Keratinocyte (primary cell): ENCODE data around the gene BAZ1B. TPM values are rescaled to one million over a fixed set of nuclear protein-coding genes. Genes with fewer than 3 reads are reported as not detected.
A peak's percentile ranks its signal among the peaks of the same experiment; 100 is the strongest.
"Not testable (repeated sequence)": the region's sequence is repeated elsewhere in the genome, so short reads cannot be mapped to it uniquely, and the experiment has no call there.

ENCODE experiments used
- DNase-seq: peaks from one replicate; pipeline ENCODE4 v3.0.0-alpha.2; 2011; ENCODE audit warnings: low read depth, missing footprints, low spot score
- FAIRE-seq: peaks from 2 replicates; lab custom pipeline; 2011; peaks lifted over from hg19 to GRCh38; lab: Jason Lieb, UNC
- H2AFZ ChIP-seq: 2 replicates; pipeline ENCODE4 v1.6.0; 2012; ENCODE audit warnings: low read length, control low read depth, inconsistent platforms; ENCODE audit not compliant: control insufficient read depth
- H3K27ac ChIP-seq: 2 replicates; pipeline ENCODE4 v1.5.1; 2011; ENCODE audit warnings: low read length; ENCODE audit not compliant: control insufficient read depth, insufficient read depth
- H3K27me3 ChIP-seq: 3 replicates; pipeline ENCODE4 v1.6.0; 2011; ENCODE audit warnings: low read length; ENCODE audit not compliant: control insufficient read depth, insufficient read depth; ENCODE audit errors: extremely low read depth
- H3K36me3 ChIP-seq, 2 experiments: 2 replicates in 1 of 2; 3 replicates in 1 of 2; pipeline ENCODE4 v1.5.1; 2011; ENCODE audit warnings: low read length in 2 of 2, mild to moderate bottlenecking in 1 of 2; ENCODE audit not compliant: control insufficient read depth in 2 of 2, insufficient read depth in 2 of 2; ENCODE audit errors: extremely low read depth in 1 of 2
- H3K4me1 ChIP-seq: 3 replicates; pipeline ENCODE4 v1.5.1; 2011; ENCODE audit warnings: low read length; ENCODE audit not compliant: control insufficient read depth, insufficient read depth; ENCODE audit errors: extremely low read depth
- H3K4me2 ChIP-seq: 3 replicates; pipeline ENCODE4 v1.6.0; 2011; ENCODE audit warnings: low read depth, low read length; ENCODE audit not compliant: control insufficient read depth, insufficient read depth; ENCODE audit errors: extremely low read depth
- H3K4me3 ChIP-seq, 3 experiments: fragments of 200-600 bp in 1 of 3; sonication (generic) in 1 of 3; 2 replicates in 2 of 3; 3 replicates in 1 of 3; pipeline ENCODE4 v1.5.1; 2011 to 2016; ENCODE audit warnings: low read length in 3 of 3, mild to moderate bottlenecking in 3 of 3, control low read depth in 2 of 3, inconsistent platforms in 1 of 3, low read depth in 1 of 3, mixed read lengths in 1 of 3, mixed run types in 1 of 3, moderate library complexity in 1 of 3; ENCODE audit not compliant: control insufficient read depth in 2 of 3, insufficient read depth in 2 of 3; ENCODE audit errors: extremely low read depth in 1 of 3
- H3K79me2 ChIP-seq: 2 replicates; pipeline ENCODE4 v1.6.0; 2012; ENCODE audit warnings: low read length; ENCODE audit not compliant: control insufficient read depth, insufficient read depth
- H3K9ac ChIP-seq: 3 replicates; pipeline ENCODE4 v1.6.0; 2011; ENCODE audit warnings: low read length; ENCODE audit not compliant: control insufficient read depth, insufficient read depth; ENCODE audit errors: extremely low read depth
- H3K9me1 ChIP-seq: 3 replicates; pipeline ENCODE4 v1.6.0; 2011; ENCODE audit warnings: low read length; ENCODE audit not compliant: control insufficient read depth, insufficient read depth; ENCODE audit errors: extremely low read depth
- H3K9me3 ChIP-seq: 2 replicates; pipeline ENCODE4 v1.5.1; 2012; ENCODE audit warnings: low read depth, low read length; ENCODE audit not compliant: control insufficient read depth
- H4K20me1 ChIP-seq: 3 replicates; pipeline ENCODE4 v1.6.0; 2011; ENCODE audit warnings: low read length; ENCODE audit not compliant: control insufficient read depth, insufficient read depth; ENCODE audit errors: extremely low read depth
- EZH2 ChIP-seq: IDR thresholded peaks from one replicate; pipeline ENCODE4 v1.6.1; 2012; ENCODE audit warnings: inconsistent platforms, mild to moderate bottlenecking, low read length, moderate library complexity
- dilution Hi-C: fragments of 300-500 bp; cut with MboI; formaldehyde crosslinking; loops from one replicate; pipeline ENCODE4 v1.7.0; 2020; ENCODE audit warnings: low sequenced_read_pairs; ENCODE audit not compliant: extremely low pct_ligation_motif_present
- polyA plus RNA-seq, 5 experiments: library from polyadenylated mRNA; depleted of rRNA in 3 of 5; stranded (reverse) in 3 of 5; stranded (forward) in 1 of 5; unstranded in 1 of 5; fragments of >200 nt; gene quantifications; 1 replicate in 1 of 5; 2 replicates in 3 of 5; 3 replicates in 1 of 5; pipeline versions ENCODE4 v1.2.1 to v1.2.3, GENCODE V29; 2011 to 2012; ENCODE audit warnings: missing spikeins in 2 of 5, low read depth in 1 of 5, low replicate concordance in 1 of 5
- TF ChIP-seq, protein P1 (sequence below), 3 experiments: IDR thresholded peaks in 1 of 3; conservative IDR thresholded peaks in 1 of 3; optimal IDR thresholded peaks in 1 of 3; 2 replicates in 2 of 3; 3 replicates in 1 of 3; pipeline versions ENCODE3 to v1.5.1; 2011; ENCODE audit warnings: low read length in 3 of 3, mild to moderate bottlenecking in 3 of 3, moderate library complexity in 2 of 3, control low read depth in 1 of 3, inconsistent platforms in 1 of 3; ENCODE audit not compliant: insufficient read depth in 2 of 3; ENCODE audit errors: extremely low read depth in 1 of 3

Gene BAZ1B
- polyA plus RNA-seq, 1 donor (not counting 4 experiments of a cell fraction or from before 2014, with no cell fraction given) = 24.3 TPM

DNA sequence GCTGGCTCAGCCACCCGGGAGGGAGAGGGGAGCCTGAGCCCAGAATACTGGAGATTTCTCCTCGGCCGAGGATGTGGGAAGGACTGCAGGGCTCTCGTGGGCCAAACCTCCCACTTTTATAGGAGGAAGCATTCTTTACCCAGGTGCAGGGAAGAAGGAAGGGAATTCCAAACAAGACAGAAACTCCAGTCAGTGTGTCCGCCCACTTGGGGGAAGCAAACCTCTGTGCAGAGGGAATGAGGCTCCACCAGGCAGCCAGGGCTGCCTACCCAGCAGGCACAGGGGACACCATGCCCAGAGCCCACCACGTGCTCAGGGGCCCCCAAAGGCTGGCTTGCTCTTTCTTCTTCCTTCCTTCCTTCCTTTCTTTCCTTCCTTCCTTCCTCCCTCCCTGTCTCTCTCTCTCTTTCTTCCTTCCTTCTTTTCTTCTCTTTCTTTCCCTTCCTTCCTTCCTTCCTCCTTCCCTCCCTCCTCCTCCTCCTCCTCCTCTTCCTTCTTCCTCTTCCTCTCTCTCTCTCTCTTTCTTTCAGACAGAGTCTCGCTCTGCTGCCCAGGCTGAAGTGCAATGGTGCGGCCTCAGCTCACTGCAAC is 103.9 kb downstream of the BAZ1B start:
- no peak overlapping the region for H3K27ac ChIP-seq
- no peak overlapping the region for H3K9ac ChIP-seq
- H3K4me1 ChIP-seq = no peaks in the 10 kb centered on the region
- DNase-seq (no peak), FAIRE-seq (no peak)
- no peaks in the 10 kb centered on the region for H3K36me3 ChIP-seq
- H4K20me1 ChIP-seq = no peaks in the 10 kb centered on the region
- H3K27me3 ChIP-seq = no peaks in the 10 kb centered on the region
- dilution Hi-C loops = no loop called here
- H3K79me2 ChIP-seq = no peaks in the 10 kb centered on the region
- no peak overlapping the region for H2AFZ ChIP-seq
- no peak for TF ChIP-seq EZH2
- TF ChIP-seq, protein P1, sequence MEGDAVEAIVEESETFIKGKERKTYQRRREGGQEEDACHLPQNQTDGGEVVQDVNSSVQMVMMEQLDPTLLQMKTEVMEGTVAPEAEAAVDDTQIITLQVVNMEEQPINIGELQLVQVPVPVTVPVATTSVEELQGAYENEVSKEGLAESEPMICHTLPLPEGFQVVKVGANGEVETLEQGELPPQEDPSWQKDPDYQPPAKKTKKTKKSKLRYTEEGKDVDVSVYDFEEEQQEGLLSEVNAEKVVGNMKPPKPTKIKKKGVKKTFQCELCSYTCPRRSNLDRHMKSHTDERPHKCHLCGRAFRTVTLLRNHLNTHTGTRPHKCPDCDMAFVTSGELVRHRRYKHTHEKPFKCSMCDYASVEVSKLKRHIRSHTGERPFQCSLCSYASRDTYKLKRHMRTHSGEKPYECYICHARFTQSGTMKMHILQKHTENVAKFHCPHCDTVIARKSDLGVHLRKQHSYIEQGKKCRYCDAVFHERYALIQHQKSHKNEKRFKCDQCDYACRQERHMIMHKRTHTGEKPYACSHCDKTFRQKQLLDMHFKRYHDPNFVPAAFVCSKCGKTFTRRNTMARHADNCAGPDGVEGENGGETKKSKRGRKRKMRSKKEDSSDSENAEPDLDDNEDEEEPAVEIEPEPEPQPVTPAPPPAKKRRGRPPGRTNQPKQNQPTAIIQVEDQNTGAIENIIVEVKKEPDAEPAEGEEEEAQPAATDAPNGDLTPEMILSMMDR (optimal IDR thresholded peaks at IDR 0.05 in 1 of 3, IDR thresholded peaks at IDR 0.05 in 1 of 3, conservative IDR thresholded peaks at IDR 0.05 in 1 of 3; ENCODE audit: extremely low read depth in 1 of 3, insufficient read depth in 2 of 3, low read length in 3 of 3) = no peak
- H3K9me1 ChIP-seq = no peaks in the 10 kb centered on the region
- H3K4me2 ChIP-seq = no peak overlapping the region
- H3K9me3 ChIP-seq = no peaks in the 10 kb centered on the region
- H3K4me3 ChIP-seq = no peak overlapping the region

DNA sequence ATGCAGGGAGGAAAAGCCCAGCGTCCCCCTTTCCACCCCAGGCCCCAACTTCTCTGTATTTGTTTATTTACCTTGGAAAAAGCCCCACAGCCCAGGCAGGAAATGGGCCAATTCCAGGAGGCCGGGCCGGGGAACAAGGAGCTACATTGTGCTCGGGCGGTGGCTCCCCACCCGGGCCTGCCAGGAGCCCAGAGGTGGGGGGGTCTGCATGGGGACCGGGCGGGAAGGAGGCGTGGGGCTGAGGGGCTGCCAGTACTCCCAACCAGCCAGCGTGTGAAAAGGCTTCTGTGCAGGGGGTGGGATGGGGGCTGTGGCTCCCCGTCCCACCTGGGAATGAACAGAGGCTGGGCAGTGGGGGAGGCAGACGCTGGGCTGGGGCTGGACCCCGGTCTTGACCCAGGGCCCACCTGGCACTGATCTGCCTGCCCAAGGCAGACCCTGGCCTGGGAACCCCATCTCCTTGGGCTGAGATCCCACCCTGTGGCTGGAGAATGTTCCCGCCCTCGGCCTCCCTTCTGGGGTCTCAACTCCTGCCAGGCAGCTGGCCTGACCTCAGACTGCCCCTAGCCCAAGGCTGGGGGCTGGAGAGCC is 111.5 kb downstream of the BAZ1B start:
- dilution Hi-C loops, H4K20me1 ChIP-seq, H3K9me3 ChIP-seq, H3K79me2 ChIP-seq, H3K9ac ChIP-seq, H3K27me3 ChIP-seq, H3K4me1 ChIP-seq, H3K27ac ChIP-seq, H3K4me3 ChIP-seq, H3K9me1 ChIP-seq, H3K4me2 ChIP-seq, H3K36me3 ChIP-seq, FAIRE-seq, H2AFZ ChIP-seq, DNase-seq: not testable (repeated sequence)

- H3K9ac ChIP-seq, H3K4me3 ChIP-seq, H3K27ac ChIP-seq, H3K4me2 ChIP-seq, H2AFZ ChIP-seq, dilution Hi-C loops, H3K9me3 ChIP-seq, H3K9me1 ChIP-seq, H3K79me2 ChIP-seq, FAIRE-seq, H4K20me1 ChIP-seq, H3K4me1 ChIP-seq, H3K36me3 ChIP-seq, DNase-seq, H3K27me3 ChIP-seq: not testable (repeated sequence)
Observed at GRCh38 chr7:73404860-73405259, 117.2 kb downstream of the BAZ1B start.

DNA sequence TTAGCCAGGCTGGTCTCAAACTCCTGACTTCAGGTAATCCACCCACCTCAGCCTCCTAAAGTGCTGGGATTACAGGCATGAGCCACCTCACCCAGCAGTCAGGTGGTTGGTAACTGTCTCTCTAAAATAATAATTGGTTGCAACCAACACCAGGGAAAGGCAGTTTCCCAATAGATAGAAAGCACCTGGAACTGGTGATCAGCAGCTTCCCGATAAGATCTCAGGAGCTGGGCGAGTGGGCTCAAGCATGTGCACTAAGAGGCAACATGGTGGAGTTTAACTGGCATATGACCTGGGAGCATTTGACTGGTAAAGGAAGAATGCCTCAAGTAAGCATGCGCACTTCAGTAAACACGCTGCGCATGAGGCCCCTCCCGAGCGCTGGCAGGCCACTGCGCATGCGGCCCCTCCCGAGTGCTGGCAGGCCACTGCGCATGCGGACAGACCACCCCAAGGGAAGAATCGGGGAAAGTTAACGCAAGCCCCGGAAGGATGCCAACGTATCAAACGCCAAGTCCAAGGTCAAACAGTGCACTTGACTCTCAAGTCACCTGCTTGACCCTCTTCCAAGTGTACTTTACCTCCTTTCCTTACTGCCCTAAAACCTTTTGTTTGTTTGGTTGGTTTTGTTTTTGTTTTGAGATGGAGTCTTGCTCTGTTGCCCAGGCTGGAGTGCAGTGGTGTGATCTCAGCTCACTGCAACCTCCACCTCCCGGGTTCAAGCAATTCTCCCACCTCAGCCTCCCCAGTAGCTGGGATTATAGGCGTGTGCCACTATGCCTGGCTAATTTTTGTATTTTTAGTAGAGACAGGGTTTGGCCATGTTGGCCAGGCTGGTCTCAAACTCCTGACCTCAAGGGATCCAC is 122.7 kb downstream of the BAZ1B start:
- Histone ChIP-seq H3K4me3 (peak overlapping the region in 1 of 3 experiments; percentile 19), H3K4me2 (peak overlapping the region; percentile 56), H2AFZ (peak overlapping the region; percentile 90)
- H3K36me3 ChIP-seq, H3K9me1 ChIP-seq, H3K9ac ChIP-seq, dilution Hi-C loops, H3K9me3 ChIP-seq, FAIRE-seq, H3K27ac ChIP-seq, H3K27me3 ChIP-seq, H3K4me1 ChIP-seq, H4K20me1 ChIP-seq, DNase-seq, H3K79me2 ChIP-seq: not testable (repeated sequence)
